GDM1 (cell line): ENCODE data around the gene ANKRD35.
"Not testable (repeated sequence)": the region's sequence is repeated elsewhere in the genome, so short reads cannot be mapped to it uniquely, and the experiment has no call there.

ENCODE experiments used
- DNase-seq: peaks from one replicate; lab custom pipeline; 2025; lab: John Stamatoyannopoulos, UW

The ANKRD35 gene

GRCh38 chr1:145858238-145858900 is 27.3 kb downstream of the ANKRD35 start:
- DNase-seq: no peak

- no peak for DNase-seq
Observed at GRCh38 chr1:145857170-145857569, 28.5 kb downstream of the ANKRD35 start.

DNA sequence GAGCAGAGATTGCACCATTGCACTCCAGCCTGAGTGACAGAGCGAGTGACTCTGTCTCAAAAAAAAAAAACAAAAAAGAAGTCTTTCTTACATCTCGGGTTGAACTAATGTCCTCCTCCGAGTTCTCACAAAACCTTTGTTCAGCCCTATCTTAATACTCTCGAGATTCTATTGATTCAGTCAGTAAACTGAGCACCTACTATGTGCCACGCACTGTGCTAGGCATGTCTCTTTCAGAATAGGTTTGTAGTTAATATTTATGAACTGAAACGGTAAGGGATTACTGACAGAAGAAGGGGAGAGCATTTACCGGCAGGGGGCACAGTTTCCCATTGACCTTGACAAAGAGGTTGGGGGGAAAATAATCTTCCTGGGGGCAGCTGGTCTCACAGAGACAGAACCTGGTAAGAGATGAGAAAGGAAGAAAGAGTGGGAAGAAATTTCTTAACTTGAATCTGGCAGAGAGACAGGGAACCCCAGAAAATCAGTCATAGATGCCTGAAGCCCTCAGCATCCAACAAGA is 30.2 kb downstream of the ANKRD35 start:
- no peak for DNase-seq

- DNase-seq: no peak
Observed at GRCh38 chr1:145849356-145850160, 36.1 kb downstream of the ANKRD35 start.

- no peak for DNase-seq
Observed at GRCh38 chr1:145847827-145848226, 37.8 kb downstream of the ANKRD35 start.

DNA sequence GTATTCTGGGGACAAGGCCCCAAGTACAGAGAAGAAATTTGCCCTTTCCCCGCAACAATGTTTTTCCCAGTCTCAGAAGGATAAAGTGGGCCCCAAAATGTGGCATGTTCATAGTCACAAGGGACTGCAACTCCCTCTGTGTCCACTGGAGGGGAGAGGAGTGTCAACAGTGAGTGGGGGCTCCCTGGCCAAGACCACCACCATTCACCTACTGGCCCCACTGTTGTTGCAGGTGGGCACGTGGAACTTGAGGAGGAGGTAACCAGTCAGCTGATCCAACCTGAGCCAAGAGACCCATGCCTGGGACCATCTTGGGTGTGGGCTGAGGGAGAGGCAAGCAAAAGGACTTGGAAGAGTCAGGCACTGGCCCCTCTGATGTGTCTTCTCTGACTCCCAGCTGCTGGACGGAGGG is 39.5 kb downstream of the ANKRD35 start:
- peak; percentile 8 for DNase-seq

GRCh38 chr1:145845514-145846161 is 40.0 kb downstream of the ANKRD35 start, which contains the start of gene NUDT17:
TSS of gene NUDT17 (plus strand) at chr1:145845630. CDS start at chr1:145845641, 11 bp downstream.
- DNase-seq: peak; percentile 44

GRCh38 chr1:145845144-145845513 is 40.5 kb downstream of the ANKRD35 start:
- peak; percentile 24 for DNase-seq

DNA sequence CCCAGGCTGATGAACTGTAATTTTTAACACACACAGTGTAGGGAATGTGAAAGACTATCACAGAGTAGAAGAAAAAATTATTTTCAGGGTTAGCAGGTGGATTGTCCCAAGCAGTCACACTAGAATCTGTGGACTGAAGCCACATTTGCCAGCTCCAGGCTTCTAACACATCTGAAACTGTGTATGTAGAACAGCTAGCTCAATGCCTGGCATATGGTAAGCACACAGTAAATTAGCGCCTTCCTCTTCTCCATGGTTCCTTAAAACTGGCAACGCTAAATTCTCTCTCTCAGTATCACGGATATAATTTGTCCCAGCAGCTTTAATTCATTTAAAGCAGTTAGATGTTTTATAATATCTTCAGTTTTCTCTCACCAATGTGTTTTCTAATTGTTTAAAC is 42.6 kb downstream of the ANKRD35 start:
- DNase-seq: no peak

DNA sequence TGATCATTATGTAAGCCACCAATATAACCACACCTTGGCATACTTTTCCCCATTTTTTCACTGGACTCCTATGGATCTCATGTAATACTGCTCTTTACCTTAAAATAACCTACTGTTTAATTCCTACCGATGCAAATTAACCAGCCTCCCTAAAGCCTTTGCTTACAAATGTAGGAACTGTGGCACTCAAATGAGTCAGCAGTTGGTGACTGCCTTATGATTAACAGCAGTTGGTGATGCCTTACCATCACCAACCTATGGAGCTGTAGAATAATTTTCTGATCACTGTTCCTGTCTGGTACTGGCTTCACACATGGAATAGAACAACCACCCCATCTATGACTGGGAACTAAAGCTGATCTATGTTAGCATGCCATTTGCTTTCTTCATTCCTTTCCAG is 48.0 kb downstream of the ANKRD35 start:
- no peak for DNase-seq

GRCh38 chr1:145830810-145831209 is 54.9 kb downstream of the ANKRD35 start:
- not testable (repeated sequence) for DNase-seq

DNA sequence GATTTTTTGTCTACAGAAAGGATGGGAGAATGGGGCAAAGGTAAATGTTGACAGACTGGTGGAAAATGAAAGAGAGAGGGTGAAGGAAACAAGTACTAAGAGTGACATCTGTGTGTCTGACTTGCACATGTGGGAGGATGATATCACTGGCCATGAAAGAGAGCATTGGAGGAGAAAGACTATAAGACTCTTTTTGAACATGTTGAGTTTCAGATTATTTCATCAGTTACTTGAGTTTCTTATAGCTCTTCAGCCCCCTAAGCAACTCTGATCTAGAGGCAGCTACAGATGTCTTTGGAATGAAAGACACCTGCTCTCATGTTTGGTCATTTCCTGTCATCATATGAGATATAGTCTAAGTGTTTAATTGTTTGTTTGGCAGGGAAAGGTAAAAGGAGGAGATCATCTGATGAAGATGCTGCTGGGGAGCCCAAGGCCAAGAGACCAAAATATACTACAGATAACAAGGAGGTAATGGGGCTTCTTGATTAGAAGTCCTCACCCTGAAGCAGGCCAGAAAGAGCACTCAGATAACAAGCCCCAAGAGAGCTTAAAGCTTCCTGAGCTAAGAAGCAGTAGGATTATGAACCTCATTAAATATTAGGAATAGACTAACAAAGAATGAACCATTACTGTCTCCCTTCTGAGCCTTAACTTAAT is 57.2 kb downstream of the ANKRD35 start:
- DNase-seq: no peak

DNA sequence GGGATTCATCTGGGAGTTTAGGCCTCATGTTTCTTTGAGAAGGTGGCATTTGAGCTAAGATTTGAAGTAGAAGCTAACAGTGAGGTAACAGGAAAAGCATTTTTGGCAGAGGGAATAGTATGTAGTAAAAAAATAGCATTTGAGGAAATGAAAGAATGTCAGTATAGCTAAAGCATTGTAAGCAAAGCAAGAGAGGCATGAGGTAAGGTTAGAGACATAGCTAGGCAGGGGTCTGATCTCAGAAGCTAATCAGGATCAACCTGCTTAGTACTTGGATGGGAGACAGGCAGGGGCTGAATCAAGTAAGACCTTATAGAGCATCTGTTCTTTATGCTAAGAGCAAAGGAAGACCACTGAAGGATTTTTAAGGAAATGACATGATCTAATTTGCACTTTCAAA is 57.7 kb downstream of the ANKRD35 start:
- DNase-seq: no peak

- DNase-seq: no peak
Observed at GRCh38 chr1:145826030-145826429, 59.6 kb downstream of the ANKRD35 start.

- DNase-seq: no peak
Observed at GRCh38 chr1:145824499-145824842, 61.2 kb downstream of the ANKRD35 start.

GRCh38 chr1:145823565-145824498 is 61.8 kb downstream of the ANKRD35 start, which contains the start of the genes POLR3C and RNF115:
TSS of gene POLR3C (plus strand) at chr1:145824200. CDS start at chr1:145825777, 1,577 bp downstream.
TSS of gene RNF115 (minus strand) at chr1:145824095. CDS start at chr1:145823873, 222 bp downstream.
- DNase-seq: peak; percentile 90

GRCh38 chr1:145822779-145823331 is 62.8 kb downstream of the ANKRD35 start:
- DNase-seq: not testable (repeated sequence)

- not testable (repeated sequence) for DNase-seq
Observed at GRCh38 chr1:145818095-145818494, 67.6 kb downstream of the ANKRD35 start.
